ENCODE measurements around the gene TENM3.

DNA sequence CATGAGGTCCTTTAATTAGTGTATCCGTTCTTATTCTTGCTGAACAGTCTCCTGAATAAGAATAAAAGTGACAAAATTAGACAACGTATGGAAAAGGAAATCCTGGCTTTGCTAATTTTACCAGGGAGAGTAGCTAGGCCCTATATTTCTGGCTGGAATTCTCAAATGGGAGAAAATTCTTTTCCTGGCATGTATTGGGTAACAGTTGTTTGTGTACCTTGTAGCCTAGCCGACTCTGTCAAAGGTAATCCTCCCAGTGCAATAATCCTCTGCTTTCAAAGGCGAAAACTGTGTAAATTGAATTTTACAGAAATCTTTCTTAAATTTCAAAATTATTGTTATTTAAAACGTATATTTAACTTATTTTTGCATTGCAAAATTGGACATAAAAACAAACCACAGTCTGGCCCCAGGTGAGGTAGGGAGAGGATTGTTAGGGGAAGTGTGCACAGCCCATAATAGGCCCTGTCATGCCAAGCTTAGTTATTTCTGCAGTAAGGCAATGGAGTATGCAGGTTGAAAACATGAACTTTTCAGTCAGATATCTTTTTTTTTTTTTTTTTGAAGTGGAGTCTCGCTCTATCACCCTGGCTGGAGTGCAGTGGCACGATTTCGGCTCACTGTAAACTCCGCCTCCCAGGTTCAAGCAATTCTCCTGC lies 18.9 kb upstream of the TENM3 start:
- TF ChIP-seq, protein P1, sequence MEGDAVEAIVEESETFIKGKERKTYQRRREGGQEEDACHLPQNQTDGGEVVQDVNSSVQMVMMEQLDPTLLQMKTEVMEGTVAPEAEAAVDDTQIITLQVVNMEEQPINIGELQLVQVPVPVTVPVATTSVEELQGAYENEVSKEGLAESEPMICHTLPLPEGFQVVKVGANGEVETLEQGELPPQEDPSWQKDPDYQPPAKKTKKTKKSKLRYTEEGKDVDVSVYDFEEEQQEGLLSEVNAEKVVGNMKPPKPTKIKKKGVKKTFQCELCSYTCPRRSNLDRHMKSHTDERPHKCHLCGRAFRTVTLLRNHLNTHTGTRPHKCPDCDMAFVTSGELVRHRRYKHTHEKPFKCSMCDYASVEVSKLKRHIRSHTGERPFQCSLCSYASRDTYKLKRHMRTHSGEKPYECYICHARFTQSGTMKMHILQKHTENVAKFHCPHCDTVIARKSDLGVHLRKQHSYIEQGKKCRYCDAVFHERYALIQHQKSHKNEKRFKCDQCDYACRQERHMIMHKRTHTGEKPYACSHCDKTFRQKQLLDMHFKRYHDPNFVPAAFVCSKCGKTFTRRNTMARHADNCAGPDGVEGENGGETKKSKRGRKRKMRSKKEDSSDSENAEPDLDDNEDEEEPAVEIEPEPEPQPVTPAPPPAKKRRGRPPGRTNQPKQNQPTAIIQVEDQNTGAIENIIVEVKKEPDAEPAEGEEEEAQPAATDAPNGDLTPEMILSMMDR (IDR thresholded peaks at IDR 0.05; ENCODE audit: low read depth, low read length) = no peak
- no peak for TF ChIP-seq EZH2phosphoT487 (IDR thresholded peaks at IDR 0.05; ENCODE audit: low read depth)
